GM18520 (cell line): ENCODE measurements around the gene ANP32D.
"Not testable (repeated sequence)": the region's sequence is repeated elsewhere in the genome, so short reads cannot be mapped to it uniquely, and the experiment has no call there.

Experiments used
- ATAC-seq: cut with Tn5 transposase; IDR thresholded peaks from one replicate; pipeline ENCODE4 v1.9.1; 2021; ENCODE audit not compliant: unreplicated experiment

The ANP32D gene

GRCh38 chr12:48472259-48472658, at the start of gene ANP32D:
TSS of gene ANP32D (plus strand) at chr12:48472559. CDS start at chr12:48472665, 106 bp downstream.
- no peak for ATAC-seq

- ATAC-seq: no peak
These were observed 49.2 kb upstream of the ANP32D start for GRCh38 chr12:48423171-48423570.

DNA sequence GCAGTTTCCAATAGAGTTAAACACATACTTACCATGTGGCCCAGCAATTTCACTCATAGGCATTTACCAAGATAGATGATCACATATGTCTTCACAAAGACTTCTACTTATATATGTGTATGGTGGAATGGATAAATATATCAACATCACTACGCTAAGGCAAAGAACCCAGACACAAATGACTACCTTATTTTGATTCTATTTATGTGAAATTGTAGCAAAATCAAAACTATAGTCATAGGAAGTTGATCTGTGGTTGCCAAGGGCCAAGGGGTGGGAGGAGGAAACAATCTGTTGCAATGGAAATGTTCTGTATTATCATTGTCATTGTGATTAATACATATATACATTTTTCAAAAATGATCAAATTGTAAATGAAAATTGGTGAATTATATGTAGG, 47.7 kb upstream of the ANP32D start:
- no peak for ATAC-seq

GRCh38 chr12:48434016-48434415, 38.3 kb upstream of the ANP32D start:
- not testable (repeated sequence) for ATAC-seq

- ATAC-seq: no peak
These were observed 31.3 kb upstream of the ANP32D start for GRCh38 chr12:48441069-48441468.

- ATAC-seq: no peak
These were observed 30.0 kb upstream of the ANP32D start for GRCh38 chr12:48442179-48442847.

GRCh38 chr12:48445538-48445937, 26.8 kb upstream of the ANP32D start:
- no peak for ATAC-seq

DNA sequence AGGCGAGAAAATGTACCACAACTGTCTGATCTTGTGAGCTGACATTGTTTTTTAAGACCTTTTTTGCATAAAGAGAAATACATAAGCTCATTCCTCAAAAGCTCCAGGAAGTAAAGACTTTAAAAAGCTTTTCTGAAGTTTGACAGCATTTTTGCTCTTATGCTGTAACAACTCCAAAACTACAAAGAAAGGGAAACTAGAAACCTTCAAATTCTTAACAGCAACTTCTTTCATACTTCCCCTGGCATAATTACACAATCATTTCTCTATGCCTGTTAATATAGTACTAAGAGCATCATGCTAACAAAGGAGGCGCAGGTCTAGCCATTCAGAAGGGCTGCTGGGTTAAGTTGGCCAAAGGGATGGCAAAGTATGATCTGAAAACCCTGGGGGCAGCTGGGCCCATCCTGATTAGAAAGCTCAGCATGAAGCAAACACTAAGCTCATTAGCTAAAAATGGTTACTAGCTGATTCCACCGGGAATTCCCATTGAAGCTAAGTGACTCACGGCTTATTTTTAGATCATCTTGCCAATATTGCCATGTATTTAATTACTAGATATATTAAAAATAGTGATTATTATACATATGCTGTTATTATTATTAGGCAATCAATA, 26.1 kb upstream of the ANP32D start:
- ATAC-seq: no peak

GRCh38 chr12:48447755-48448154, 24.6 kb upstream of the ANP32D start:
- no peak for ATAC-seq

DNA sequence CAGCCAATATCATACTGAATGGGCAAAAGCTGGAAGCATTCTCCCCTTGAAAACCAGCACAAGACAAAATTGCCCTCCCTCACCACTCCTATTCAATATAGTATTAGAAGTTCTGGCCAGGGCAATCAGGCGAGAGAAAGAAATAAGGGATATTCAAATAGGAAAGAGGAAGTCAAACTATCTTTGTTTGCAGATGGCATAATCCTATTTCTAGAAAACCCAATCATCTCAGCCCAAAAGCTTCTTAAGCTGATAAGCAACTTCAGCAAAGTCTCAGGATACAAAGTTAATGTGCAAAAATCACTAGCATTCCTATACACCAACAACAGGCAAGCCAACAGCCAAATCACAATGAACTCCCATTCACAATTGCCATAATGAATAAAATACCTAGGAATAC, 21.0 kb upstream of the ANP32D start:
- ATAC-seq: no peak

GRCh38 chr12:48452961-48453360, 19.4 kb upstream of the ANP32D start:
- ATAC-seq: not testable (repeated sequence)

- no peak for ATAC-seq
These were observed 17.7 kb upstream of the ANP32D start for GRCh38 chr12:48454667-48455066.

- ATAC-seq: no peak
These were observed 17.2 kb upstream of the ANP32D start for GRCh38 chr12:48455116-48455515.

GRCh38 chr12:48459259-48459658, 13.1 kb upstream of the ANP32D start:
- ATAC-seq: no peak

DNA sequence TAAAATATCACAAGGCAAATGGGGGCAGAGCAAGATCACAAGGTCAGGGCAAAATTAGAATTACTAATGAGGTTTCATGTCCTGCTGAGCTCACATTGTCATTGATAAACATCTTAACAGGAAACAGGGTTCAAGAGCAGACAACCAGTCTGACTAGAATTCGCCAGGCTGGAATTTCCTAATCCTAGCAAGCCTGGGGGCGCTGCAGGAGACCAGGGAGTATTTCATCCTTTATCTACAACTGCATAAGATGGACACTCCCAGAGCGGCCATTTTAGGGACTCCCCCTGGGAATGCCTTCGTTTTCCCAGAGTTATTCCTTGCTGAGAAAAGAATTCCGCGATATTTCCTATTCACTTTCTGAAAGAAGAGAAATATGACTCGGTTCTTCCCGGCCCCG, 3.3 kb upstream of the ANP32D start:
- ATAC-seq: not testable (repeated sequence)

DNA sequence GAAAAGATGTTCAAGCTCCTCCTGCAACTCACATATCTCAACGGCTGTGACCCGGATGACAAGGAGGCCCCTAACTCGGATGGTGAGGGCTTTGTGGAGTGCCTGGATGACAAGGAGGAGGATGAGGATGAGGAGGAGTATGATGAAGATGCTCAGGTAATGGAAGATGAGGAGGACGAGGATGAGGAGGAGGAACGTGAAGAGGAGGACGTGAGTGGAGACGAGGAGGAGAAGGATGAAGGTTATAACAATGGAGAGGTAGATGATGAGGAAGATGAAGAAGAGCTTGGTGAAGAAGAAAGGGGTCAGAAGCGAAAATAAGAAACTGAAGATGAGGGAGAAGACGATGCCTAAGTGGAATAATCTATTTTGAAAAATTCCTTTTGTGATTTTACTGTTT, 702 bp downstream of the ANP32D start:
- ATAC-seq: no peak

- not testable (repeated sequence) for ATAC-seq
These were observed 2.1 kb downstream of the ANP32D start for GRCh38 chr12:48474497-48474896.

DNA sequence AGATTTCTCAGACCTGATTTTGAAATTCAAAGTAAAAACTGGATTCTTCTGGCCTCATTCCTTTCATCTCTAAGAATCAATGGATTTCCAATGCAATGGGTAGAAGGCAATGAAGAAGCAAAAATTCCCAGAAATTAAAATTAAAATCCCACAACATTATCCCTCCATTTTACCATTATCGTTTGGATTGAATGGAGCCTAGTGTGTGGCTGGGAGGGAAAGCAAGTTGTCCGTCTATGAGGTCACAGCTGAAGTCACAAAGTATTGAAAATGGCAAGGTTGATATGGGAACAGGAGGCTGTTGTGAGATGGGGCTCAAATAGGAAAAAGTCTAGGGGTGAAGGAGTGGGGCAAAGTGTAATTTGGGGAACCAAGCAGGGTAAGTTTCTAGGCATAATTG, 9.8 kb downstream of the ANP32D start, which contains the start of gene C12orf54:
TSS of gene C12orf54 (plus strand) at position 301 of the 400 bp plus-strand sequence. CDS start 799 bp downstream, outside the sequence.
- ATAC-seq: no peak

DNA sequence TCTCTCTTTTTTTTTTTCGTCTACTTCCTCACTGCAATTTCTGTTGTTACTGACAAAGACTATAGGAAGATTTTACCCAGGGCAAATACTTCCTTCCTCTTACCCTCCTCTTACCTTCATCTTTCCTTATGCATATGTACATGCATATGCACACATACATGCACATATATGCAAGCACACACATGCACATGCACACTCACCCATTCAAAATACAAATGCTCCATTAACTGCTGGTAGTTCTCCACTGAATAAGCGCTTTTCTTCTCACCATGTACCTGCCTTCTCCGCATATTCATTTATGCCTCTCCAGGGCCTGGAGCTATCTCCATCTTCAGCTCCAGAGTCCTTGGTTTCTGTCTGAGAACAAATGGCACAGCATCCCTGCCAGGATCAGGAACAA, 10.6 kb downstream of the ANP32D start:
- no peak for ATAC-seq

DNA sequence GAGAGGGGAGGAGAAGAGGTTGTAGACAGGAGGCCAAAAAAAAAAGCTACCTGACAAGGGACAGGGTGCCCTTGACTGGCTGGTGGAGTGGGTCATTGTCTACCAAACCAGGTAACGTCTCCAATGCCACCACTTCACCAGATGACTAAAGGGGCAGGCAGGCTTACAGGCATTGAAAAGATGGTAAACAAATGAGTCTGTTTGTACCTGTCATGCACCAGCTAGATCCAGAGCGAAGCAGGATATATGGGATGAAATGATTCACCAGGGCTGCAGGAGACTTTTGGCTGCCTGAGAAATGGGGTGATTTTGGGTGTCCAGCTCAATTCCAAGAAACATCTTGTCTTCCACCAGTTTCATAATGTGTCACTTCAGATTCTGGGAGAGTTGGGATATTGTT, 13.9 kb downstream of the ANP32D start:
- ATAC-seq: no peak

DNA sequence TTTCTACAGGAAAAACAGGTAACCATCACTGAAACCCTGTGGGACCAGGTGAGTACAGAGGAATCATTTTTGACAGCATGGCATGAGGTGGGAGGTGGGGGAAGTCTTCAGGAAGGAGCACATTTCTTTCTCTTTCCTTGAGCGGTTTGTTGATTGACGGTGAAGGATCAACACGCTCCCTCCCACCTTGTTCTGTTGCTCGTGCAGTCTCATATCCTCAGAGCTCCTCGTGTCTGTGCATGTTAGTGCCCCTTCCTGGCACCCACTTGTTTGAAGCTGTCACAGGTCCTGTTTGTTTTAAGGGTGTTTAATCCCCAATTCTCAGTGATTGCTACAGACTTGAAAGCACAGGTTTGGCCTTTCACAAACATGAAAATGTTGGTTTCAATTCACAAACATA, 14.3 kb downstream of the ANP32D start:
- ATAC-seq: no peak

- peak; percentile 87 for ATAC-seq
These were observed 16.7 kb downstream of the ANP32D start for GRCh38 chr12:48489012-48489411.

DNA sequence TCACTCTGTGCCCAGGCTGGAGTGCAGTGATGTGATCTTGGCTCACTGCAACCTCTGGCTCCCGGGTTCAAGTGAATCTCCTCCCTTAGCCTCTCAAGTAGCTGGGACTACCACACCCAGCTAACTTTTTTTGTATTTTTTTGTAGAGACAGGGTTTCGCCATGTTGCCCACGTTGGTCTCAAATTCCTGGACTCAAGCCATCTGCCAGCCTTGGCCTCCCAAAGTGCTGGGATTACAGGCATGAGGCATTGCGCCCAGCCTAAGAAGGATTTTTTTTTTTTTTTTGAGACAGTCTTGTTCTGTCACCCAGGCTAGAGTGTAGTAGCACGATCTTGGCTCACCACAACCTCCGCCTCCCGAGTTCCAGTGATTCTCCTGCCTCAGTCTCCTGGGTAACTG, 17.1 kb downstream of the ANP32D start:
- ATAC-seq: not testable (repeated sequence)
